Spleen (tissue), 11 donors: ENCODE results near the gene NDST3. TPM values are rescaled to one million over a fixed set of nuclear protein-coding genes. Genes with fewer than 3 reads are reported as not detected.

Experiments used
- DNase-seq: peaks from one replicate; pipeline ENCODE4 v3.0.0-alpha.2; 2020
- H3K27ac ChIP-seq, 8 donors: fragments of 200-600 bp; sonication (generic) in 7 of 8; 1 replicate in 4 of 8; 2 replicates in 4 of 8; pipeline versions ENCODE4 v1.5.0 to v1.8.0; 2016 to 2021; ENCODE audit warnings: inconsistent platforms in 4 of 8, mild to moderate bottlenecking in 4 of 8, moderate library complexity in 1 of 8
- H3K27me3 ChIP-seq, 7 donors: fragments of 200-600 bp; sonication (generic) in 6 of 7; replicated peaks in 1 of 7; 1 replicate in 4 of 7; 2 replicates in 3 of 7; pipeline versions ENCODE4 v1.5.0 to v1.8.0; 2016 to 2021; ENCODE audit warnings: inconsistent platforms in 3 of 7, mild to moderate bottlenecking in 1 of 7
- H3K36me3 ChIP-seq, 6 donors: fragments of 200-600 bp; sonication (generic) in 5 of 6; 1 replicate in 4 of 6; 2 replicates in 2 of 6; pipeline versions ENCODE4 v1.5.0 to v1.8.0; 2016 to 2021; ENCODE audit warnings: inconsistent platforms in 2 of 6
- H3K4me1 ChIP-seq, 6 donors: fragments of 200-600 bp; sonication (generic) in 5 of 6; 1 replicate in 3 of 6; 2 replicates in 3 of 6; pipeline versions ENCODE4 v1.5.0 to v1.8.0; 2016 to 2021; ENCODE audit warnings: inconsistent platforms in 3 of 6
- H3K4me3 ChIP-seq, 8 donors: fragments of 200-600 bp; sonication (generic) in 7 of 8; 1 replicate in 4 of 8; 2 replicates in 4 of 8; pipeline versions ENCODE4 v1.5.0 to v1.8.0; 2016 to 2021; ENCODE audit warnings: inconsistent platforms in 4 of 8, mild to moderate bottlenecking in 4 of 8, moderate library complexity in 2 of 8
- H3K9me3 ChIP-seq, 8 donors: fragments of 200-600 bp; sonication (generic) in 7 of 8; 1 replicate in 4 of 8; 2 replicates in 4 of 8; pipeline versions ENCODE4 v1.5.0 to v1.8.0; 2016 to 2021; ENCODE audit warnings: inconsistent platforms in 4 of 8
- CTCF ChIP-seq, 11 experiments: fragments of 200-600 bp in 7 of 11; fragments of 450-650 bp in 4 of 11; sonication (generic) in 4 of 11; IDR thresholded peaks in 8 of 11; conservative IDR thresholded peaks in 3 of 11; 1 replicate in 7 of 11; 2 replicates in 4 of 11; pipeline versions ENCODE4 v1.4.0 to v1.8.0; 2016 to 2021; ENCODE audit warnings: antibody characterized with exemption in 11 of 11, inconsistent platforms in 4 of 11, mild to moderate bottlenecking in 1 of 11
- POLR2A ChIP-seq, 3 donors: fragments of 450-650 bp; IDR thresholded peaks; one replicate each; pipeline ENCODE4 v1.5.1; 2017; ENCODE audit warnings: antibody characterized with exemption in 3 of 3, mild to moderate bottlenecking in 1 of 3
- POLR2AphosphoS5 ChIP-seq, 3 donors: sonication (generic); formaldehyde crosslinking; IDR thresholded peaks; one replicate each; pipeline ENCODE4 v1.5.1; 2017; ENCODE audit warnings: antibody characterized with exemption in 3 of 3
- WGBS, 5 donors: extraction: QIAGEN DNeasy Blood & Tissue Kit in 3 of 5; methylation state at CpG; one replicate each; pipeline versions ENCODE4 v1.1.5 to v1.1.7; 2013 to 2018; 5-methylcytosine and 5-hydroxymethylcytosine counted together
- intact Hi-C: fragments of 100-400 bp; cut with DNase I; formaldehyde crosslinking; loops from one replicate; pipeline ENCODE4 v1.15.0; 2023; ENCODE audit warnings: low total_unique reads
- polyA plus RNA-seq, 3 donors: library from polyadenylated mRNA; stranded (reverse); fragments of 200-250 nt; gene quantifications; one replicate each; pipeline ENCODE4 v1.2.1, GENCODE V29; 2013
- total RNA-seq, 7 donors: library from RNA; depleted of rRNA in 3 of 7; stranded (reverse); fragments of >200 nt in 3 of 7; fragmentation: NEBNext Ultra II Directional in 4 of 7; extraction: Animal tissue kit (Norgen Biotek cat#: 25700) in 4 of 7; gene quantifications; one replicate each; pipeline versions ENCODE4 v1.1.0 to v1.2.1, GENCODE V29; 2016 to 2021
- donor health status: healthy with polysubstance abuse.
- donor health status: DM: no; HTN: no; CAD: no; lungs with moderate emphysema.
- donor health status: DM: no; HTN: no; CAD: no.
- donor health status: Bipolar disorder and iron deficiency.
- donor health status: healthy.
- donor health status: DM: no; HTN: no; CAD: no.
- donor health status: DM: yes; HTN: yes; CAD: no.

Gene NDST3
- total and polyA plus RNA-seq, 10 donors, result 0.24 to 21.9 (median 5.7) TPM

GRCh38 chr4:118154649-118155048 lies 120.4 kb downstream of the NDST3 start:
- no peak for TF ChIP-seq POLR2AphosphoS5 (IDR thresholded peaks at IDR 0.05)
- TF ChIP-seq POLR2A (IDR thresholded peaks at IDR 0.05), result no peak
- TF ChIP-seq CTCF (IDR thresholded peaks at IDR 0.05 in 8 of 11, conservative IDR thresholded peaks at IDR 0.05 in 3 of 11), result no peak
- 83 to 94% (median 86%) methylated on average over 5 of the region's 5 CpGs for WGBS, 5 donors
- DNase-seq, result no peak
- Histone ChIP-seq H3K4me1 (no peaks in the 10 kb centered on the region), H3K27me3 (no peaks in the 10 kb centered on the region), H3K9me3 (peaks cover 0 to 16% (median 10%) of the 10 kb centered on the region in 8 donors), H3K27ac (no peak overlapping the region), H3K4me3 (no peak overlapping the region), H3K36me3 (no peaks in the 10 kb centered on the region)
- intact Hi-C loops, result no loop called here

GRCh38 chr4:118155516-118155915 lies 121.2 kb downstream of the NDST3 start:
- intact Hi-C loops, result no loop called here
- no peak for DNase-seq
- no peak overlapping the region for H3K4me3 ChIP-seq
- TF ChIP-seq POLR2A (IDR thresholded peaks at IDR 0.05) (no peak), POLR2AphosphoS5 (IDR thresholded peaks at IDR 0.05) (no peak), CTCF (IDR thresholded peaks at IDR 0.05 in 8 of 11, conservative IDR thresholded peaks at IDR 0.05 in 3 of 11) (no peak)
- peaks cover 0 to 25% (median 18%) of the 10 kb centered on the region in 8 donors for H3K9me3 ChIP-seq
- no peaks in the 10 kb centered on the region for H3K27me3 ChIP-seq
- no peaks in the 10 kb centered on the region for H3K36me3 ChIP-seq
- H3K4me1 ChIP-seq, result no peaks in the 10 kb centered on the region
- H3K27ac ChIP-seq, result no peak overlapping the region

- Histone ChIP-seq H3K4me1 (no peaks in the 10 kb centered on the region), H3K4me3 (no peak overlapping the region), H3K27ac (no peak overlapping the region), H3K27me3 (no peaks in the 10 kb centered on the region), H3K36me3 (no peaks in the 10 kb centered on the region), H3K9me3 (peaks cover 0 to 30% (median 23%) of the 10 kb centered on the region in 8 donors)
- no peak for DNase-seq
- TF ChIP-seq POLR2AphosphoS5 (IDR thresholded peaks at IDR 0.05) (no peak), CTCF (IDR thresholded peaks at IDR 0.05 in 8 of 11, conservative IDR thresholded peaks at IDR 0.05 in 3 of 11) (no peak), POLR2A (IDR thresholded peaks at IDR 0.05) (no peak)
- intact Hi-C loops, result no loop called here
- WGBS, 5 donors, result 78 to 89% (median 79%) methylated on average over 2 of the region's 2 CpGs
Measured at GRCh38 chr4:118158763-118159375, 124.6 kb downstream of the NDST3 start.

- H3K9me3 ChIP-seq, result peaks cover 7 to 23% (median 17%) of the 10 kb centered on the region in 8 donors
- H3K4me3 ChIP-seq, result no peak overlapping the region
- TF ChIP-seq POLR2A (IDR thresholded peaks at IDR 0.05) (no peak), POLR2AphosphoS5 (IDR thresholded peaks at IDR 0.05) (no peak), CTCF (IDR thresholded peaks at IDR 0.05 in 8 of 11, conservative IDR thresholded peaks at IDR 0.05 in 3 of 11) (no peak)
- intact Hi-C loops, result no loop called here
- H3K4me1 ChIP-seq, result no peaks in the 10 kb centered on the region
- H3K27me3 ChIP-seq, result no peaks in the 10 kb centered on the region
- no peak overlapping the region for H3K27ac ChIP-seq
- H3K36me3 ChIP-seq, result no peaks in the 10 kb centered on the region
- whole genome bisulfite sequencing, 5 donors, result 93 to 100% (median 96%) methylated on average over 1 of the region's 1 CpG
- DNase-seq, result no peak
Measured at GRCh38 chr4:118167306-118167705, 133.0 kb downstream of the NDST3 start.
